GM12873 (cell line): Measurements from ENCODE around the gene NEK8.
A peak's percentile ranks its signal among the peaks of the same experiment; 100 is the strongest.

Experiments used
- TF ChIP-seq, protein P1 (sequence below): IDR thresholded peaks from 2 replicates; pipeline ENCODE4 v1.5.1; 2012; ENCODE audit warnings: low read depth, mild to moderate bottlenecking, moderate library complexity, low read length, control low read depth; ENCODE audit not compliant: insufficient read depth; ENCODE audit errors: missing control alignments

Gene NEK8

DNA sequence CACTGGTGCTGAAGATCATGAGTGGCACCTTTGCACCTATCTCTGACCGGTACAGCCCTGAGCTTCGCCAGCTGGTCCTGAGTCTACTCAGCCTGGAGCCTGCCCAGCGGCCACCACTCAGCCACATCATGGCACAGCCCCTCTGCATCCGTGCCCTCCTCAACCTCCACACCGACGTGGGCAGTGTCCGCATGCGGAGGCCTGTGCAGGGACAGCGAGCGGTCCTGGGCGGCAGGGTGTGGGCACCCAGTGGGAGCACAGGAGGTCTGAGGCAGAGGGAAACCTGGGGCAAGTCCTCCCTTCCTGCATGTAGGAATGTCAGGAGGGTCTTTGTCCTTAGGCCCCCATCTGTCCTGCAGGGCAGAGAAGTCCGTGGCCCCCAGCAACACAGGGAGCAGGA is 8.7 kb downstream of the NEK8 start:
- TF ChIP-seq, protein P1, sequence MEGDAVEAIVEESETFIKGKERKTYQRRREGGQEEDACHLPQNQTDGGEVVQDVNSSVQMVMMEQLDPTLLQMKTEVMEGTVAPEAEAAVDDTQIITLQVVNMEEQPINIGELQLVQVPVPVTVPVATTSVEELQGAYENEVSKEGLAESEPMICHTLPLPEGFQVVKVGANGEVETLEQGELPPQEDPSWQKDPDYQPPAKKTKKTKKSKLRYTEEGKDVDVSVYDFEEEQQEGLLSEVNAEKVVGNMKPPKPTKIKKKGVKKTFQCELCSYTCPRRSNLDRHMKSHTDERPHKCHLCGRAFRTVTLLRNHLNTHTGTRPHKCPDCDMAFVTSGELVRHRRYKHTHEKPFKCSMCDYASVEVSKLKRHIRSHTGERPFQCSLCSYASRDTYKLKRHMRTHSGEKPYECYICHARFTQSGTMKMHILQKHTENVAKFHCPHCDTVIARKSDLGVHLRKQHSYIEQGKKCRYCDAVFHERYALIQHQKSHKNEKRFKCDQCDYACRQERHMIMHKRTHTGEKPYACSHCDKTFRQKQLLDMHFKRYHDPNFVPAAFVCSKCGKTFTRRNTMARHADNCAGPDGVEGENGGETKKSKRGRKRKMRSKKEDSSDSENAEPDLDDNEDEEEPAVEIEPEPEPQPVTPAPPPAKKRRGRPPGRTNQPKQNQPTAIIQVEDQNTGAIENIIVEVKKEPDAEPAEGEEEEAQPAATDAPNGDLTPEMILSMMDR = no peak

DNA sequence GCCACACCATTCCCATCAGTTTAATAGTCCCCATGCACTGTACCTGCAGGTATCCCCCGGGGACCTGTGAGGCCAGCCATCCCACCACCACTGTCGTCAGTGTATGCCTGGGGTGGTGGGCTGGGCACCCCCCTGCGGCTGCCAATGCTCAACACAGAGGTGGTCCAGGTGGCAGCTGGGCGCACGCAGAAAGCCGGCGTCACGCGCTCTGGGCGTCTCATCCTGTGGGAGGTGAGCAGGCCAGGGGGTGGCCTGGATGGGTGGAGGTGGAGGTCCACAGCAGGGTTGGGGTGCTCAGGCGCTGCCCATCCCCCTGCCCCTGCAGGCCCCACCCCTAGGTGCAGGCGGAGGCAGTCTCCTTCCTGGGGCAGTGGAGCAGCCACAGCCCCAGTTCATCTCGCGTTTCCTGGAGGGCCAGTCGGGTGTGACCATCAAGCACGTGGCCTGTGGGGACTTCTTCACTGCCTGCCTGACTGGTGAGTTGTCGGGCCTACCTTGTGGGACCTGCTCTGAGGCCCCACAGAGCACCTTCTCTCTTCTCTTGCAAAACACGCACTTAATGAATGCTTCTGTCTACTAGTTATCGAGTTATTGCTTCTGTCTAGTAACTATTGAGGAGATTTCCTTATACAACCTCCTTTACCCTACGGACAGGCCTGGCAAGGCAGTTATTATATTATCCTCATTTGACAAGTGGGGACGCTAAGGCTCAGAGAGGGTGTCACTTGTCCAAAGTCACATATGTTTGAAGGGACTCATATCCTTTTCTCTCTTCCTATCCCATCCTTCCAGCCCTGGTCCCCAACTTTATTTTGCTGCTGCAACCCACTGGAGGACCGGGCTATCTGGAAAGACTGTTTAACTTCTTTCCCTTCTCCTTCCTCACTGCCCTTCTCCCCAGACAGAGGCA is 9.4 kb downstream of the NEK8 start:
- TF ChIP-seq, protein P1 = no peak

DNA sequence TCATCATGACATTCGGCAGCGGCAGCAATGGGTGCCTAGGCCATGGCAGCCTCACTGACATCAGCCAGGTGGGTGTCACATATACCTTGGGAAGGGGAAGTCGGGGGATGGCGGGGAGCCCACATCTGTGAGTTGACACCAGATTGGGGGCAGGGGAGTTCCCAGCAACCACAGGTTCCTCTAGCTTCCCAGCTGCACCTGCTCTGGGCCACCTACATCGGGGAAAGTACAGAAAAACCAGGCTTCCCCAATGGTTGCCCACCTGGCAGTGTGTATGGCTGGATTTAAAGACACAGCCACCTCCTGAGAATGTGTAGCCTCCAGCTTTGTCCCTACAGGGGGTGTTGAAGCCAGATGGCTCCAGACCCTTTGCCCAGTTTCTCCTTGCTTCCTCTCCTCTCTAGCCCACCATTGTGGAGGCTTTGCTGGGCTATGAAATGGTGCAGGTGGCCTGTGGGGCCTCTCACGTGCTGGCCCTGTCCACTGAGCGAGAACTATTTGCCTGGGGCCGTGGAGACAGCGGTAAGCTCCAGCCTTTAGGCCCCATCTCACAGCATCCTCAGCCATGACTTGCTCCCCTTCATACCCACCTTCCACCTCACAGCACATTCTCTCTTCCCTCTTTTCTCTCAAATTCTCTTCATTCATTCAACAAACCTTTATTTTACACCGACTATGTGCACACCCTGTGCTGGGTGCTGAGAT is 10.2 kb downstream of the NEK8 start:
- TF ChIP-seq, protein P1 = no peak

DNA sequence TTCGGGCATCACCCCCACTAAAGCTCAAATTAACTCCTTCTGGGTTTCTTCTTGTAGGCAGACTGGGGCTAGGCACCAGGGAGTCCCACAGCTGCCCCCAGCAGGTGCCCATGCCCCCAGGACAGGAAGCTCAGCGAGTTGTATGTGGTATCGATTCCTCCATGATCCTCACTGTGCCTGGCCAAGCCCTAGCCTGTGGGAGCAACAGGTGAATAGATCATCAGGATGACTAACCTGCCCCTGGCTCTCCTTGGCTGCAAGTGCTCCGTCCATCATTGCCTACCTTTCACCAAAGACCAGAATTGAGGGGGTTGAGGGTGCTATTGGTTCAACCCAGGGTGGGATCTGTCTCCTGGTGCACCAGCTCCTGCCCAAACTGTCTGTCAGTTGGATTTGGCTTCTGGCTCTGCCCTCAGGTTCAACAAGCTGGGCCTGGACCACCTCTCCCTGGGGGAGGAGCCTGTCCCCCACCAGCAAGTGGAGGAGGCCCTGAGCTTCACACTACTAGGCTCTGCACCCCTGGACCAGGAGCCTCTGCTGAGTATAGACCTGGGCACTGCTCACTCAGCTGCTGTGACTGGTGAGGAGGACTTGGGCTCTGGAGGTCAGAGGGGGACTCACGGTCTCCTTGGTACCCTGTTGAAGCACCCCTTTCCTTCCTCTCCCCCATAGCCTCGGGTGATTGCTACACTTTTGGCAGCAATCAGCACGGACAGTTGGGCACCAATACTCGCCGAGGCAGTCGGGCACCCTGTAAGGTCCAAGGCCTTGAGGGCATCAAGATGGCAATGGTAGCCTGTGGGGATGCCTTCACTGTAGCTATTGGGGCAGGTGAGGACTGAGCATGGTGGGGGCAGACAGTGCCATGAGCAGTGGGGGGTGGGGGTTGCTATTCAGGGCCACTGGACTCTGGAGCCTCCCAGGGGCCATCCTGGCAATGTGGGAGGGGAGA is 12.1 kb downstream of the NEK8 start:
- TF ChIP-seq, protein P1 = no peak

DNA sequence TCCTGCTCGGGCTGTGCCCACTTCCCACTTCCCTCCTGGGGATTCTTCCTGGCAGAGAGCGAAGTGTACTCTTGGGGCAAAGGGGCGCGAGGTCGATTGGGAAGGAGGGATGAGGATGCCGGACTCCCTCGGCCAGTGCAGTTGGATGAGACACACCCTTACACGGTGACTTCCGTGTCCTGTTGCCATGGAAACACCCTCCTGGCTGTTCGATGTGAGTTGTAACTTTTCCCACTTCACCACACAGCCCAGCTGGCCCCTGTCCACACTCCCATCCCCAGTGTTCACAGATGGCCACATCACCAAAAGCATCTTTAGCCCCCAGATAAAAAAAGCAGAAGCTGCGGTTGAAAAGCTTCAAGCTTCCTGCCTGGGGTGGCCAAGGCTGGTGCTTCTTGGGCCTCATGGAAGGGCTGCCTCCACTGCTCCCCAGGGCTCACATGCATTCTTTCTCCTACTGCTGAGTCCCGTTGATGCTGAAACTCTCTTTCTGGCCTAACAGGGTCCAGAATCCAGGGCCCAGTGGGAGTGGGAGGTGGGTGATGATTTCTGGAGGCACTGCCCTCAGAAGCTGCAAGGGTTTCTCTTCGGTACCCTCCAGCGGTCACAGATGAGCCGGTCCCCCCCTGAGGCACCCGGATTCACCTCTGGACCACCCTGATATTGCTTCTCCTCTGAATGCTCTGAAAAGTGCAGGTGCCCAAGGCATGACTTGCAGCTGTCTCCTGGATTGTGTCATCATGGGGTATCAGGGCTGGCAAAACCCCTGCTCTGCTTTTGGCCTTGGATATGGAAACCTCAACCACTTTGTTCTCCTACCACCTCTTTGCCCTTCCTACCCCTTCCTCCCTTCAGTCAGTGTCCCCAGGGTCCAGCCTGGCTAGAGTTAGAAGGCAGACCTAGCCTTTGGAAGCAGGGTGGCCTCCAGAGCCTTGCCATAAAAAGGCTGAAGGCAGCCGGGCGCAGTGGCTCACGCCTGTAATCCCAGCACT is 13.1 kb downstream of the NEK8 start:
- TF ChIP-seq, protein P1 = no peak

DNA sequence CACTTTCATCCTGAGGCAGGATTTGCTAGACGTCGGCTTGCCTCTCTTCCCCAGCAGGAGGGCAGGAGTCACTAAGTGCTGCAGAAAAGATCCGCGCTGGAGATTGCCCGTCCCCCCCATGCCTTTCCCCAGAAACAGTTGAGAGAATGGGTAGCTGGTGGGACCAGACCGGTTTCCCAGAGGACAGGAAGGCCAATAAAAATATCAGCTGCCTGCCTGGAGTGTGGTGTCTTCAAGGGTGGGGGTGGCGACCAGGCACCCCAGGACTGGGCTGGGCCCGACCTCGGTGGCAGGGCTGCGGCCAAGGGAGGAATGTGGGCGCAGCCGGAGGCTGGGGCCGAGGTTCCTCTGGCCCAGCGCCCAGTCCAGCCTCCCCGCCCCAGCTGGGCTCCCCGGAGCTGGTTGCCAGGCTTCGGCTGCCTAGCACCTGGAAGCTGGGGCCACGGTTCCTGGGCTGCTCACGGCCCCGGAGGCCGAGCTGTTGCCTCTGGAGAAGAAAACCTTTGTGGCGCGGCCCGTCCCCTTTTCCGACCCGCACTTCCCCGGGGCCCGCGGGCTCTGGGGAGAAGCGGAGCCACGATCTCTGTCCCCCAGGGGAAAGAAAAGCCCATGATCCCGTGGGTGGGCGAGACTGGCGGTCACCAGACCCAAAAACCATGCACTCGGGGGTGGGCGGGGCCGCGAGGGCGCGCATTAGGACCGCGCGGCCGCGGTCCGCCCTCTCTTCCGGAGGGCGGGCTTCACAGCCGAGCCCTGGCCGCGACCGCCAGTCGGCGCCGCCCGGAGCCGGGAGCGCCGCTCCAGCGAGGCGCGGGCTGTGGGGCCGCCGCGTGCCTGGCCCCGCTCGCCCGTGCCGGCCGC is 14.9 kb downstream of the NEK8 start, which contains the start of gene TRAF4:
TRAF4 (plus strand) TSS at position 769 of the 861 bp plus-strand sequence. CDS start 102 bp downstream, outside the sequence.
- TF ChIP-seq, protein P1 = peak; percentile 10
